MM.1S (cell line): ENCODE data around the gene PIP4K2B.

Experiments
- DNase-seq: peaks from one replicate; pipeline ENCODE4 v3.0.0-alpha.2; 2015
- H2AFZ ChIP-seq: fragments of 300-600 bp; sonication (generic); 2 replicates; pipeline ENCODE4 v1.6.0; 2016; ENCODE audit warnings: antibody characterized with exemption, low read length
- H3F3A ChIP-seq: fragments of 300-600 bp; sonication (generic); 2 replicates; pipeline ENCODE4 v1.6.1; 2016; ENCODE audit warnings: mild to moderate bottlenecking, antibody characterized with exemption, low read length, moderate library complexity, mixed read lengths; ENCODE audit not compliant: insufficient read depth
- H3K27ac ChIP-seq: fragments of 300-600 bp; sonication (generic); 2 replicates; pipeline ENCODE4 v1.5.1; 2016; ENCODE audit warnings: mild to moderate bottlenecking, low read length
- H3K27me3 ChIP-seq: fragments of 300-600 bp; sonication (generic); replicated peaks from 2 replicates; pipeline ENCODE4 v1.6.0; 2016; ENCODE audit warnings: low read length; ENCODE audit not compliant: insufficient read depth
- H3K36me3 ChIP-seq: fragments of 300-600 bp; sonication (generic); replicated peaks from 2 replicates; pipeline ENCODE4 v1.6.1; 2016; ENCODE audit warnings: mild to moderate bottlenecking, low read length, mixed read lengths; ENCODE audit not compliant: insufficient read depth
- H3K4me1 ChIP-seq: fragments of 300-600 bp; sonication (generic); 2 replicates; pipeline ENCODE4 v1.6.1; 2016; ENCODE audit warnings: low read length, mixed read lengths
- H3K4me2 ChIP-seq: fragments of 300-600 bp; sonication (generic); 2 replicates; pipeline ENCODE4 v1.6.0; 2016; ENCODE audit warnings: low read depth, low read length
- H3K4me3 ChIP-seq: fragments of 300-600 bp; sonication (generic); 2 replicates; pipeline ENCODE4 v1.5.1; 2016; ENCODE audit warnings: low read length, mixed read lengths
- H3K79me2 ChIP-seq: fragments of 300-600 bp; sonication (generic); 2 replicates; pipeline ENCODE4 v1.6.1; 2016; ENCODE audit warnings: mixed run types, low read length, mixed read lengths
- H3K9ac ChIP-seq: fragments of 300-600 bp; sonication (generic); 2 replicates; pipeline ENCODE4 v1.6.1; 2016; ENCODE audit warnings: low read length, mixed read lengths
- H3K9me2 ChIP-seq: fragments of 300-600 bp; sonication (generic); replicated peaks from 2 replicates; pipeline ENCODE4 v1.6.1; 2016; ENCODE audit warnings: mild to moderate bottlenecking, low read length, mixed read lengths; ENCODE audit not compliant: insufficient read depth
- H3K9me3 ChIP-seq: fragments of 300-600 bp; sonication (generic); replicated peaks from 2 replicates; pipeline ENCODE4 v1.6.1; 2016; ENCODE audit warnings: mild to moderate bottlenecking, low read length, mixed read lengths; ENCODE audit not compliant: insufficient read depth
- H4K20me1 ChIP-seq: fragments of 300-600 bp; sonication (generic); 2 replicates; pipeline ENCODE4 v1.6.1; 2016; ENCODE audit warnings: mild to moderate bottlenecking, low read length, moderate library complexity, mixed read lengths; ENCODE audit not compliant: insufficient read depth
- CTCF ChIP-seq: fragments of 300-600 bp; sonication (generic); IDR thresholded peaks from 2 replicates; pipeline ENCODE4 v1.5.1; 2016; ENCODE audit warnings: antibody characterized with exemption, low read length, mixed read lengths
- EZH2 ChIP-seq: fragments of 300-600 bp; sonication (generic); optimal IDR thresholded peaks from 2 replicates; pipeline ENCODE3; 2017; ENCODE audit warnings: low read depth, mild to moderate bottlenecking, antibody characterized with exemption, low read length, mixed read lengths
- EZH2phosphoT487 ChIP-seq: fragments of 300-600 bp; sonication (generic); IDR thresholded peaks from 2 replicates; pipeline ENCODE4 v1.6.1; 2018; ENCODE audit warnings: antibody characterized with exemption, low read length

The PIP4K2B gene

GRCh38 chr17:38777641-38778250, 21.6 kb downstream of the PIP4K2B start:
- 0 out of 2 replicates have a peak, but pooled peaks cover 5% of the 10 kb centered on the region for H3K36me3 ChIP-seq
- H2AFZ ChIP-seq = no peak overlapping the region
- no peak overlapping the region for H3K9ac ChIP-seq
- H3K4me2 ChIP-seq = no peak overlapping the region
- no peaks in the 10 kb centered on the region for H3F3A ChIP-seq
- no peaks in the 10 kb centered on the region for H3K9me2 ChIP-seq
- no peaks in the 10 kb centered on the region for H3K4me1 ChIP-seq
- H3K4me3 ChIP-seq = no peak overlapping the region
- no peaks in the 10 kb centered on the region for H3K79me2 ChIP-seq
- no peak overlapping the region for H3K27ac ChIP-seq
- no peak for DNase-seq
- no peaks in the 10 kb centered on the region for H3K9me3 ChIP-seq
- no peaks in the 10 kb centered on the region for H4K20me1 ChIP-seq
- TF ChIP-seq CTCF (no peak), EZH2phosphoT487 (no peak), EZH2 (no peak)
- H3K27me3 ChIP-seq = no peaks in the 10 kb centered on the region

GRCh38 chr17:38773258-38773657, 26.1 kb downstream of the PIP4K2B start:
- no peak for TF ChIP-seq EZH2
- TF ChIP-seq CTCF = no peak
- no peaks in the 10 kb centered on the region for H3K36me3 ChIP-seq
- H3K9me2 ChIP-seq = no peaks in the 10 kb centered on the region
- no peak overlapping the region for H3K27ac ChIP-seq
- H3K9me3 ChIP-seq = no peaks in the 10 kb centered on the region
- H3K79me2 ChIP-seq = no peaks in the 10 kb centered on the region
- H3F3A ChIP-seq = no peaks in the 10 kb centered on the region
- no peaks in the 10 kb centered on the region for H3K27me3 ChIP-seq
- no peak overlapping the region for H3K9ac ChIP-seq
- H3K4me3 ChIP-seq = no peak overlapping the region
- H4K20me1 ChIP-seq = no peaks in the 10 kb centered on the region
- no peak overlapping the region for H3K4me2 ChIP-seq
- no peak for DNase-seq
- H2AFZ ChIP-seq = no peak overlapping the region
- H3K4me1 ChIP-seq = no peaks in the 10 kb centered on the region

GRCh38 chr17:38768417-38768816, 30.9 kb downstream of the PIP4K2B start:
- Histone ChIP-seq H3K4me3 (no peak overlapping the region), H3K36me3 (no peaks in the 10 kb centered on the region), H2AFZ (no peak overlapping the region), H3K27me3 (no peaks in the 10 kb centered on the region), H4K20me1 (no peaks in the 10 kb centered on the region), H3K4me2 (no peak overlapping the region), H3F3A (no peaks in the 10 kb centered on the region; the same call in 1 of the 2 replicates), H3K4me1 (no peaks in the 10 kb centered on the region), H3K9ac (no peak overlapping the region), H3K9me2 (no peaks in the 10 kb centered on the region), H3K9me3 (no peaks in the 10 kb centered on the region), H3K27ac (no peak overlapping the region), H3K79me2 (no peaks in the 10 kb centered on the region)
- DNase-seq = no peak
- TF ChIP-seq CTCF (no peak), EZH2phosphoT487 (no peak), EZH2 (no peak)
